Right lobe of liver (tissue), 6 donors: Measurements from ENCODE around the gene RELN. TPM values are rescaled to one million over a fixed set of nuclear protein-coding genes. Genes with fewer than 3 reads are reported as not detected.

ENCODE experiments used
- ATAC-seq, 4 donors: fragments of 200-7000 bp; cut with Tn5 transposase; one replicate each; pipeline ENCODE4 v1.9.1; 2020; ENCODE audit warnings: mild to moderate bottlenecking in 4 of 4, moderate library complexity in 4 of 4
- DNase-seq, 3 donors: peaks; one replicate each; pipeline ENCODE4 v3.0.0-alpha.2; 2020
- H3K27ac ChIP-seq, 3 donors: fragments of 200-600 bp; one replicate each; pipeline ENCODE4 v1.8.0; 2022
- H3K27me3 ChIP-seq, 2 donors: fragments of 200-600 bp; one replicate each; pipeline ENCODE4 v1.8.0; 2022
- H3K36me3 ChIP-seq, 4 donors: fragments of 200-600 bp; sonication (generic) in 1 of 4; one replicate each; pipeline versions ENCODE4 v1.5.1 to v1.8.0; 2017 to 2022; ENCODE audit warnings: control low read depth in 1 of 4
- H3K4me1 ChIP-seq, 4 donors: fragments of 200-600 bp; sonication (generic) in 1 of 4; one replicate each; pipeline versions ENCODE4 v1.5.1 to v1.8.0; 2017 to 2022; ENCODE audit warnings: control low read depth in 1 of 4
- H3K4me3 ChIP-seq, 3 donors: fragments of 200-600 bp; one replicate each; pipeline ENCODE4 v1.8.0; 2022
- H3K9me3 ChIP-seq, 4 donors: fragments of 200-600 bp; sonication (generic) in 1 of 4; one replicate each; pipeline versions ENCODE4 v1.5.1 to v1.8.0; 2017 to 2022; ENCODE audit warnings: control low read depth in 1 of 4
- POLR2A ChIP-seq: fragments of 450-650 bp; IDR thresholded peaks from one replicate; pipeline ENCODE4 v1.6.1; 2017; ENCODE audit warnings: antibody characterized with exemption, mild to moderate bottlenecking
- WGBS: methylation state at CpG from one replicate; pipeline ENCODE4 v1.1.6; 2018; ENCODE audit warnings: low coverage, low lambda C conversion rate; ENCODE audit not compliant: insufficient coverage; ENCODE audit errors: missing lambda C conversion rate; 5-methylcytosine and 5-hydroxymethylcytosine counted together
- intact Hi-C, 2 donors: fragments of 100-400 bp; cut with DNase I; formaldehyde crosslinking; loops; one replicate each; pipeline versions ENCODE4 v1.11.2 to v1.14.1; 2022
- total RNA-seq, 6 experiments: library from RNA; depleted of rRNA in 2 of 6; stranded (reverse); fragments of >200 nt in 2 of 6; fragmentation: NEBNext Ultra II Directional in 3 of 6; extraction: Animal tissue kit (Norgen Biotek cat#: 25700) in 3 of 6; gene quantifications; one replicate each; pipeline versions ENCODE4 v1.1.0 to v1.2.4, GENCODE V29; 2016 to 2023
- TF ChIP-seq, protein P1 (sequence below), 4 donors: fragments of 200-600 bp in 3 of 4; fragments of 450-650 bp in 1 of 4; IDR thresholded peaks; one replicate each; pipeline versions ENCODE4 v1.5.1 to v1.8.0; 2016 to 2022; ENCODE audit warnings: antibody characterized with exemption in 4 of 4, mild to moderate bottlenecking in 2 of 4
- donor health status: DM: no; HTN: yes; CAD: no.
- donor health status: DM: no; HTN: no; CAD: no.
- donor health status: DM: no; HTN: no; CAD: no.
- donor health status: DM: no; HTN: yes; CAD: no.
- donor health status: DM: no; HTN: yes; CAD: no.

RELN gene
- total RNA-seq, 6 experiments from 2014 or later, result 11.9 to 35.7 (median 18.9) TPM

DNA sequence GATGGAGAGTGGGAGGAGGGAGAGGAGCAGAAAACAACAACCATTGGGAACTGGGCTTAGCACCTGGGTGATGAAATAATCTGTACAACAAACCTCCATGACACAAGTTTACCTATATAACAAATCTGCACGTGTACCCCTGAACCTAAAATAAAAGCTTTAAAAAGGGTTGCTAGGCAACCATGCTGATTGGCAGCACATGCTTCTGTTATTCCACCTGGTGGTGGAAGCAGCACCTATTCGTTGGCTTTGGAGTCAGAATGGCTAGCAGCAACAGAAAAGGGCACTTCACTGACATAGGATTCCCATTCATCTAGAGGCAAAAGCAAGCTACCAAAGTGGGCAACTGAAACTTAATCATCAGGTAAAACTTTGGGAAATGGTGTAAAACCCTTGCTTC lies 57.1 kb downstream of the RELN start:
- Histone ChIP-seq H3K36me3 (no peaks in the 10 kb centered on the region), H3K27me3 (no peaks in the 10 kb centered on the region), H3K9me3 (no peaks in the 10 kb centered on the region), H3K27ac (no peak overlapping the region), H3K4me3 (no peak overlapping the region), H3K4me1 (peaks cover 0 to 4% (median 0%) of the 10 kb centered on the region in 4 donors)
- TF ChIP-seq, protein P1, sequence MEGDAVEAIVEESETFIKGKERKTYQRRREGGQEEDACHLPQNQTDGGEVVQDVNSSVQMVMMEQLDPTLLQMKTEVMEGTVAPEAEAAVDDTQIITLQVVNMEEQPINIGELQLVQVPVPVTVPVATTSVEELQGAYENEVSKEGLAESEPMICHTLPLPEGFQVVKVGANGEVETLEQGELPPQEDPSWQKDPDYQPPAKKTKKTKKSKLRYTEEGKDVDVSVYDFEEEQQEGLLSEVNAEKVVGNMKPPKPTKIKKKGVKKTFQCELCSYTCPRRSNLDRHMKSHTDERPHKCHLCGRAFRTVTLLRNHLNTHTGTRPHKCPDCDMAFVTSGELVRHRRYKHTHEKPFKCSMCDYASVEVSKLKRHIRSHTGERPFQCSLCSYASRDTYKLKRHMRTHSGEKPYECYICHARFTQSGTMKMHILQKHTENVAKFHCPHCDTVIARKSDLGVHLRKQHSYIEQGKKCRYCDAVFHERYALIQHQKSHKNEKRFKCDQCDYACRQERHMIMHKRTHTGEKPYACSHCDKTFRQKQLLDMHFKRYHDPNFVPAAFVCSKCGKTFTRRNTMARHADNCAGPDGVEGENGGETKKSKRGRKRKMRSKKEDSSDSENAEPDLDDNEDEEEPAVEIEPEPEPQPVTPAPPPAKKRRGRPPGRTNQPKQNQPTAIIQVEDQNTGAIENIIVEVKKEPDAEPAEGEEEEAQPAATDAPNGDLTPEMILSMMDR (IDR thresholded peaks at IDR 0.05), result no peak
- TF ChIP-seq POLR2A, result no peak
- DNase-seq (no peak), ATAC-seq (no peak)
- 37% methylated on average over 2 of the region's 2 CpGs for WGBS
- intact Hi-C loops, result no loop called here

DNA sequence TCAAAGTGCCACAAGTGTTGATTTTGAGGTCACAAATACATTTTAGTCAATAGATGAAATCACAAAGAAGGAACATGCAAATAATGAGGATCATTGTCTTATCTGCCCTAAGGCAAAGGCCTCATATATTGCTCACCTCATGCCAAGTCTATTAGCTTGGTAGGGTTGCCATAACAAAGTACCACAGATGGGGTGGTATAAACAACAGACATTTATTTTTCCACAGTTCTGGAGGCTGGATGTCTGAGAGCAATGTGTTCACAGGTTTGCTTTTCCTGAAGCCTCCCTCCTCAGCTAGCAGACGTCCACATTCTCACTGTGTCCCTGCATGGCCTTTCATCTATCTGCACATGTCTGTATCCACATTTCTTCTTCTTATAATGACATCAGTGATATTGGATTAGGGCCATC lies 59.6 kb downstream of the RELN start:
- H3K4me3 ChIP-seq, result no peak overlapping the region
- H3K36me3 ChIP-seq, result no peaks in the 10 kb centered on the region
- no peaks in the 10 kb centered on the region for H3K9me3 ChIP-seq
- H3K27ac ChIP-seq, result no peak overlapping the region
- H3K27me3 ChIP-seq, result no peaks in the 10 kb centered on the region
- no peaks in the 10 kb centered on the region for H3K4me1 ChIP-seq
- intact Hi-C loops, result no loop called here
- DNase-seq (no peak), ATAC-seq (no peak)
- WGBS, result 83% methylated on average over 1 of the region's 1 CpG
- no peak for TF ChIP-seq POLR2A
- TF ChIP-seq, protein P1 (IDR thresholded peaks at IDR 0.05), result no peak

DNA sequence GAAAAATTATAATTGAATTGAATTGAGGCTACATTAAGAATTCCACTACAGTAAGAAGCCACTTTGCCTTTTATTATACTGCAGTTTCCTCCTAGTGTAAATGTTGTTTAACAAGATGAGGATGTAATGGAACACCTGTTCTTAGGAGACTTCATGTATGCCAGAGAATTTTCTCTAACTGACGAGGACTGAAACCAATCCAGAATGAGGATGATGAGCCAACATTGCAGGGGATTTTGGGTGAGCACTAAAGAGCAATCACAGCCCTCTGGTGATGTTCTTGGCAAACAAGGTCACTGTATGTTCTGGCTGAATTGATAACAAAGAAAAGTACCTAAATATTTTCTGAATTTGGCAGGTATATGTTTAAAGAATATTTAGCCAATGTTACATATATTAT lies 60.9 kb downstream of the RELN start:
- H3K27me3 ChIP-seq, result no peaks in the 10 kb centered on the region
- no peaks in the 10 kb centered on the region for H3K4me1 ChIP-seq
- ATAC-seq (no peak), DNase-seq (no peak)
- WGBS, result 60% methylated on average over 1 of the region's 1 CpG
- H3K36me3 ChIP-seq, result no peaks in the 10 kb centered on the region
- H3K27ac ChIP-seq, result no peak overlapping the region
- no peak overlapping the region for H3K4me3 ChIP-seq
- no peaks in the 10 kb centered on the region for H3K9me3 ChIP-seq
- intact Hi-C loops, result no loop called here
- no peak for TF ChIP-seq POLR2A
- TF ChIP-seq, protein P1 (IDR thresholded peaks at IDR 0.05), result no peak

DNA sequence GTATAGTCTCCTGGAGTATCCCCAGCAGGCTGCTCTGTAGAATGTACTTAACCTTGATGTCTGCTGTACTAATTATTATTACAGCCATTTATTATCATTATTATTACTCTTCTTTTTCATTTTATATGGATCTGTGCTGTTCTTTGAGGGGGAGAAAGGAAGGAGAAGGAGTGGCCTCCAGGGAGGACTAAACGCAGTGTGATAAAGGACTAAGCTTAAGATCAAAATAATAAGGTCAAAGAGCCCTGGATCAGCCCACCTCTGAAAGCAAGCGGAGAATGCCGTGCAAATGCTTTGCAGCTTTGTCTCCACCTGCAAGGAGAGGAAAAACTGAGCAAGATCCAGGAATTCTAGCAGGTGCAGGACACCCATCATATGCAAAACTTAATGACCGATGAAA lies 65.3 kb downstream of the RELN start:
- intact Hi-C loops, result no loop called here
- no peak for ATAC-seq
- no peaks in the 10 kb centered on the region for H3K9me3 ChIP-seq
- no peak for DNase-seq
- H3K36me3 ChIP-seq, result no peaks in the 10 kb centered on the region
- WGBS, result 74% methylated on average over 4 of the region's 4 CpGs
- no peaks in the 10 kb centered on the region for H3K27me3 ChIP-seq
- no peaks in the 10 kb centered on the region for H3K4me1 ChIP-seq
- no peak for TF ChIP-seq POLR2A
- TF ChIP-seq, protein P1 (IDR thresholded peaks at IDR 0.05), result no peak
- H3K27ac ChIP-seq, result no peak overlapping the region
- H3K4me3 ChIP-seq, result no peak overlapping the region

DNA sequence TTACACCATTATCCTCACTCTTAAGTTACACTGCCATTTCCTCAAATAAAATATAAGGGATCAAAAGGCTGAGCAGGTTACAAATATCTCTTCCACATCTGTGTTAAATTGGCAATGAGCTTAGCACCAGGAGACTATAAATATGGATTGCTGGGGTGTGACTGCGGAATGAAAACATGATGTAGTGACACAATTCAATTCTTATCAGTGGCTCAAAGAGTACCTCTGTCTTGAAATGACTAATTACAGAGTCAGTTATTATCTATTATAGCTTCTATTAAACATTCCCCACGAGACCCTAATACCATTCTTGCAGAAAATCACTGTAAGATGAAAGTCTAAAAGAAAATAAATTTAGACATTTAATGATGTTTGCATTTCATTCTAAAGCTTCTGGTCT lies 67.1 kb downstream of the RELN start:
- Histone ChIP-seq H3K4me3 (no peak overlapping the region), H3K4me1 (no peaks in the 10 kb centered on the region), H3K27me3 (no peaks in the 10 kb centered on the region), H3K36me3 (no peaks in the 10 kb centered on the region), H3K9me3 (no peaks in the 10 kb centered on the region), H3K27ac (no peak overlapping the region)
- TF ChIP-seq, protein P1 (IDR thresholded peaks at IDR 0.05), result no peak
- no peak for TF ChIP-seq POLR2A
- intact Hi-C loops, result no loop called here
- DNase-seq, result no peak
- ATAC-seq, result no peak
- WGBS, result 53% methylated on average over 2 of the region's 2 CpGs
